B cell (primary cell): ENCODE results near the gene MAPKAP1. TPM values are rescaled to one million over a fixed set of nuclear protein-coding genes. Genes with fewer than 3 reads are reported as not detected.

Source experiments
- ATAC-seq: fragments of 200-7000 bp; cut with Tn5 transposase; one replicate; pipeline ENCODE4 v1.10.0; 2021; ENCODE audit warnings: low read depth, mild to moderate bottlenecking, moderate number of reproducible peaks, moderate library complexity
- CTCF ChIA-PET: fragments of 350-600 bp; sonication (Branson Sonifier 250); formaldehyde crosslinking; loops from one replicate; lab custom pipeline; 2021; ENCODE audit warnings: antibody characterized with exemption, inconsistent platforms; lab: Charles Lee
- POLR2A ChIA-PET: fragments of 350-600 bp; sonication (Branson Sonifier 250); formaldehyde crosslinking; loops from one replicate; lab custom pipeline; 2021; ENCODE audit warnings: antibody characterized with exemption; lab: Charles Lee
- DNase-seq: peaks from one replicate; pipeline ENCODE4 v3.0.0; 2013
- H2AFZ ChIP-seq: 2 replicates; pipeline ENCODE4 v1.6.1; 2012; ENCODE audit warnings: mild to moderate bottlenecking, low read depth, low read length; ENCODE audit not compliant: insufficient read depth, poor library complexity, severe bottlenecking
- H3K27ac ChIP-seq, 2 donors: 1 replicate in 1 of 2; 2 replicates in 1 of 2; pipeline ENCODE4 v1.5.1; 2012 to 2013; ENCODE audit warnings: low read length in 2 of 2, mild to moderate bottlenecking in 2 of 2, moderate library complexity in 1 of 2
- H3K27me3 ChIP-seq, 4 experiments: fragments of 200-600 bp in 1 of 4; sonication (generic) in 1 of 4; replicated peaks in 1 of 4; 1 replicate in 2 of 4; 2 replicates in 2 of 4; pipeline versions ENCODE4 v1.6.1 to v1.7.0; 2013 to 2016; ENCODE audit warnings: low read length in 3 of 4, mild to moderate bottlenecking in 2 of 4, mixed read lengths in 1 of 4, moderate library complexity in 1 of 4; ENCODE audit not compliant: insufficient read depth in 4 of 4, control insufficient read depth in 3 of 4; ENCODE audit errors: control extremely low read depth in 1 of 4
- H3K36me3 ChIP-seq, 2 experiments: replicated peaks in 1 of 2; 1 replicate in 1 of 2; 2 replicates in 1 of 2; pipeline versions ENCODE4 v1.6.1 to v1.7.1; 2013; ENCODE audit warnings: low read length in 1 of 2; ENCODE audit not compliant: insufficient read depth in 2 of 2, control insufficient read depth in 1 of 2; ENCODE audit errors: control extremely low read depth in 1 of 2, extremely low read depth in 1 of 2
- H3K4me1 ChIP-seq, 2 donors: fragments of 200-600 bp in 1 of 2; sonication (generic) in 1 of 2; 1 replicate in 1 of 2; 2 replicates in 1 of 2; pipeline versions ENCODE4 v1.5.1 to v1.6.1; 2013 to 2017; ENCODE audit warnings: low read length in 2 of 2; ENCODE audit not compliant: control insufficient read depth in 2 of 2, insufficient read depth in 2 of 2
- H3K4me2 ChIP-seq: replicated peaks from 2 replicates; pipeline ENCODE3; 2012; ENCODE audit warnings: mild to moderate bottlenecking, low read depth, low read length; ENCODE audit not compliant: poor library complexity, severe bottlenecking
- H3K4me3 ChIP-seq, 5 experiments: fragments of 200-600 bp in 1 of 5; sonication (generic) in 1 of 5; 1 replicate in 3 of 5; 2 replicates in 2 of 5; pipeline versions ENCODE4 v1.5.1 to v1.7.0; 2011 to 2016; ENCODE audit warnings: low read length in 4 of 5, mild to moderate bottlenecking in 4 of 5, low read depth in 2 of 5, control low read depth in 1 of 5, moderate library complexity in 1 of 5; ENCODE audit not compliant: insufficient read depth in 1 of 5; ENCODE audit errors: control extremely low read depth in 1 of 5, extremely low read depth in 1 of 5
- H3K79me2 ChIP-seq: fragments of 200-600 bp; sonication (generic); one replicate; pipeline ENCODE4 v1.6.0; 2016; ENCODE audit warnings: low read length; ENCODE audit not compliant: control insufficient read depth, insufficient read depth
- H3K9ac ChIP-seq: fragments of 200-600 bp; sonication (generic); 2 replicates; pipeline ENCODE4 v1.6.1; 2017; ENCODE audit warnings: mild to moderate bottlenecking, low read length, moderate library complexity
- H3K9me3 ChIP-seq, 3 donors: one replicate each; pipeline versions ENCODE4 v1.6.1 to v1.7.1; 2013; ENCODE audit warnings: low read length in 2 of 3; ENCODE audit not compliant: control insufficient read depth in 2 of 3, insufficient read depth in 1 of 3; ENCODE audit errors: control extremely low read depth in 1 of 3
- H4K20me1 ChIP-seq: 2 replicates; pipeline ENCODE4 v1.6.0; 2012; ENCODE audit warnings: mild to moderate bottlenecking, low read length; ENCODE audit not compliant: insufficient read depth, control insufficient read depth, poor library complexity, severe bottlenecking
- H3K27ac Mint-ChIP-seq: one replicate; pipeline ENCODE4 v1.8.0; 2021; ENCODE audit warnings: mixed read lengths
- H3K27me3 Mint-ChIP-seq: one replicate; pipeline ENCODE4 v1.8.0; 2021; ENCODE audit warnings: mixed read lengths
- H3K4me1 Mint-ChIP-seq: one replicate; pipeline ENCODE4 v1.8.0; 2021; ENCODE audit warnings: mixed read lengths
- H3K4me3 Mint-ChIP-seq: one replicate; pipeline ENCODE4 v1.8.0; 2021; ENCODE audit warnings: mixed read lengths
- H3K9me3 Mint-ChIP-seq: one replicate; pipeline ENCODE4 v1.8.0; 2022; ENCODE audit warnings: mixed read lengths; ENCODE audit not compliant: insufficient read depth
- EZH2 ChIP-seq: IDR thresholded peaks from 2 replicates; pipeline ENCODE4 v1.6.1; 2012; ENCODE audit warnings: borderline replicate concordance, low read depth, mild to moderate bottlenecking, moderate library complexity, low read length; ENCODE audit not compliant: insufficient read depth, poor library complexity, severe bottlenecking
- WGBS: methylation state at CpG from one replicate; pipeline ENCODE4 v1.1.5; 2013; ENCODE audit warnings: missing lambda C conversion rate; ENCODE audit not compliant: insufficient coverage; 5-methylcytosine and 5-hydroxymethylcytosine counted together
- intact Hi-C: fragments of 100-400 bp; cut with micrococcal nuclease; formaldehyde crosslinking; loops from one replicate; pipeline ENCODE4 v1.10.0; 2022
- polyA plus RNA-seq: library from polyadenylated mRNA; depleted of rRNA; stranded (reverse); fragments of >200 nt; gene quantifications from 2 replicates; pipeline ENCODE4 v1.2.3, GENCODE V29; 2012
- total RNA-seq, 2 donors: library from RNA; stranded (reverse); fragments of 120-200 nt in 1 of 2; gene quantifications; 1 replicate in 1 of 2; 2 replicates in 1 of 2; pipeline versions ENCODE4 v1.2.3 to v1.2.4, GENCODE V29; 2013 to 2022
- TF ChIP-seq, protein P1 (sequence below): fragments of 200-600 bp; IDR thresholded peaks from one replicate; pipeline ENCODE4 v1.8.0; 2022; ENCODE audit warnings: antibody characterized with exemption, mild to moderate bottlenecking

MAPKAP1 gene
- total and polyA plus RNA-seq, 2 donors (not counting 1 experiment from before 2014, with no cell fraction given) = 51.6 to 62.4 TPM

GRCh38 chr9:125726456-125727132, 19.6 kb upstream of the MAPKAP1 start:
- H3K4me1 ChIP-seq = no peaks in the 10 kb centered on the region
- H3K36me3 ChIP-seq = no peaks in the 10 kb centered on the region
- no peaks in the 10 kb centered on the region for H3K27me3 Mint-ChIP-seq
- TF ChIP-seq, protein P1, sequence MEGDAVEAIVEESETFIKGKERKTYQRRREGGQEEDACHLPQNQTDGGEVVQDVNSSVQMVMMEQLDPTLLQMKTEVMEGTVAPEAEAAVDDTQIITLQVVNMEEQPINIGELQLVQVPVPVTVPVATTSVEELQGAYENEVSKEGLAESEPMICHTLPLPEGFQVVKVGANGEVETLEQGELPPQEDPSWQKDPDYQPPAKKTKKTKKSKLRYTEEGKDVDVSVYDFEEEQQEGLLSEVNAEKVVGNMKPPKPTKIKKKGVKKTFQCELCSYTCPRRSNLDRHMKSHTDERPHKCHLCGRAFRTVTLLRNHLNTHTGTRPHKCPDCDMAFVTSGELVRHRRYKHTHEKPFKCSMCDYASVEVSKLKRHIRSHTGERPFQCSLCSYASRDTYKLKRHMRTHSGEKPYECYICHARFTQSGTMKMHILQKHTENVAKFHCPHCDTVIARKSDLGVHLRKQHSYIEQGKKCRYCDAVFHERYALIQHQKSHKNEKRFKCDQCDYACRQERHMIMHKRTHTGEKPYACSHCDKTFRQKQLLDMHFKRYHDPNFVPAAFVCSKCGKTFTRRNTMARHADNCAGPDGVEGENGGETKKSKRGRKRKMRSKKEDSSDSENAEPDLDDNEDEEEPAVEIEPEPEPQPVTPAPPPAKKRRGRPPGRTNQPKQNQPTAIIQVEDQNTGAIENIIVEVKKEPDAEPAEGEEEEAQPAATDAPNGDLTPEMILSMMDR = no peak
- no peak for TF ChIP-seq EZH2
- no peak overlapping the region for H3K4me2 ChIP-seq
- no peaks in the 10 kb centered on the region for H3K27me3 ChIP-seq
- no peaks in the 10 kb centered on the region for H4K20me1 ChIP-seq
- no peaks in the 10 kb centered on the region for H3K9me3 ChIP-seq
- H3K9ac ChIP-seq = no peak overlapping the region
- H3K79me2 ChIP-seq = no peaks in the 10 kb centered on the region
- H3K27ac Mint-ChIP-seq = no peak overlapping the region
- no peak overlapping the region for H3K4me3 Mint-ChIP-seq
- ATAC-seq = no peak
- CTCF ChIA-PET = interaction anchor here (0.7 kb wide), 1 partner anchor 114 kb away, joined by 3 read pairs; no protein-coding TSS in a partner anchor
- no peaks in the 10 kb centered on the region for H3K4me1 Mint-ChIP-seq
- intact Hi-C loops = no loop called here
- 86% methylated on average over 9 of the region's 13 CpGs for WGBS
- H3K9me3 Mint-ChIP-seq = no peaks in the 10 kb centered on the region
- no peak overlapping the region for H3K27ac ChIP-seq
- H3K4me3 ChIP-seq = no peak overlapping the region
- DNase-seq = no peak
- POLR2A ChIA-PET = no interaction called here
- no peak overlapping the region for H2AFZ ChIP-seq

DNA sequence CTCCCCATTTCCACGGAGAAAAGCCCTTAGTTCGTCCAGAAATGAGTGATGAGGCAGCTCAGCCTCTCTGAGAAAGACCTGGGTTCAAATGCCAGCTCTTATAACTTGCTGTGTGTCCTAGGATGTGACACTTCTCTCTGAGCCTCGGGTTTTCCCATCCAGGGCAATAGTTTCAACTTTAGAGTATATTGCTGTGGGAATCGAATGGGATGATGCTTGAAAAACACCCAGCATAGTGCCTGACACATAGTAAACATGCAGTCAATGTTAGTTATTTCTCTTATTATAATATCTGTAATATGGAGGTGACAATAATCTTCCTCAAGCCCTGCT, 430 bp upstream of the MAPKAP1 start:
- Mint-ChIP-seq H3K4me3 (peak overlapping the region; percentile 89), H3K27ac (peak overlapping the region; percentile 88), H3K27me3 (peaks cover 4% of the 10 kb centered on the region), H3K4me1 (peaks cover 45% of the 10 kb centered on the region), H3K9me3 (no peaks in the 10 kb centered on the region)
- Histone ChIP-seq H3K4me2 (peak overlapping the region; percentile 96), H2AFZ (peak overlapping the region; percentile 96), H3K27ac (peak overlapping the region; percentile 75 to 84), H4K20me1 (no peaks in the 10 kb centered on the region), H3K4me3 (peak overlapping the region; percentile 73 to 93 (median 81)), H3K4me1 (peaks cover 20 to 22% of the 10 kb centered on the region in 2 donors), H3K36me3 (peaks cover 0 to 2% of the 10 kb centered on the region in 2 experiments), H3K27me3 (peaks cover 0 to 2% (median 0%) of the 10 kb centered on the region in 4 experiments), H3K9me3 (no peaks in the 10 kb centered on the region), H3K79me2 (peaks cover 76% of the 10 kb centered on the region), H3K9ac (peak overlapping the region; percentile 87)
- DNase-seq (no peak), ATAC-seq (no peak)
- intact Hi-C loops = loop anchor here (1.0 to 5.0 kb wide), 5 partner anchors 39 to 260 kb away; no protein-coding TSS in a partner anchor
- POLR2A ChIA-PET = interaction anchor here (0.9 to 1.6 kb wide), 5 partner anchors 38 to 214 kb away, joined by 3 to 13 read pairs (median 6); no protein-coding TSS in a partner anchor
- WGBS = 25% methylated on average over 2 of the region's 4 CpGs
- CTCF ChIA-PET = interaction anchor here (0.9 to 1.9 kb wide), 5 partner anchors 9 to 149 kb away, joined by 3 to 12 read pairs (median 7); no protein-coding TSS in a partner anchor
- TF ChIP-seq, protein P1 = no peak
- no peak for TF ChIP-seq EZH2
